Measurements from ENCODE around the gene TRIM39. TPM values are rescaled to one million over a fixed set of nuclear protein-coding genes. Genes with fewer than 3 reads are reported as not detected.
"Not testable (repeated sequence)": the region's sequence is repeated elsewhere in the genome, so short reads cannot be mapped to it uniquely, and the experiment has no call there.

TRIM39 gene
- 11.5 TPM for total RNA-seq
- long read RNA-seq, transcript TRIM39-205 (8 exons, 3,249 nt) = major isoform, 7 of 38 reads
- long read RNA-seq, partial matches to known transcripts = 5 of 38 reads
- long read RNA-seq, other reads (novel, unspliced or antisense) = 24 of 38 reads

GRCh38 chr6:30326526-30327231, at the start of gene TRIM39:
Gene TRIM39, plus strand, starts transcription at chr6:30326927. Its CDS starts 2,391 bp downstream, at chr6:30329318.
- Histone ChIP-seq H3K9me3 (no peaks in the 10 kb centered on the region), H3K4me3 (peak within 1 kb of the TSS; percentile 99), H3K4me1 (peaks cover 30% of the 10 kb centered on the region), H3K27me3 (no peaks in the 10 kb centered on the region), H3K36me3 (peaks cover 26% of the 10 kb centered on the region), H3K27ac (peak within 1 kb of the TSS; percentile 99)
- ATAC-seq = peak; percentile 92
- no peak for TF ChIP-seq CTCF (IDR thresholded peaks at IDR 0.05)
- DNase-seq = peak; percentile 95
- intact Hi-C loops (cut with DNase I) = no loop called here

DNA sequence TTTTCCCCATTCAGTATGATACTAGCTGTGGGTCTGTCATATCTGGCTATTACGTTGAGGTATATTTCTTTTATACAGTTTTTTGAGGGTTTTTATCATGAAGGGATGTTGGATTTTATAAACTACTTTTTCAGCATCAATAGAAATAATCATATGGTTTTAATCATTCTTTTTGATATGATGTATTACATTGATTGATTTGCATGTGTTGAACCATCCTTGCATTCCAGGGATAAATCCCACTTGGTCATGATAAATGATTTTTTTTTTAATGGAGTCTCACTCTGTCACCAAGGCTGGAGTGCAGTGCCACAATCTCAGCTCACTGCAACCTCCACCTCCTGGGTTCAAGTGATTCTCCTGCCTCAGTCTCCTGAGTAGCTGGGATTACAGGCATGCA, 45.7 kb upstream of the TRIM39 start:
- intact Hi-C loops (cut with DNase I); DNase-seq; H3K4me3 ChIP-seq; H3K27me3 ChIP-seq; ATAC-seq; H3K27ac ChIP-seq; H3K36me3 ChIP-seq; H3K4me1 ChIP-seq: not testable (repeated sequence)
- H3K9me3 ChIP-seq = peaks cover 53% of the 10 kb centered on the region

DNA sequence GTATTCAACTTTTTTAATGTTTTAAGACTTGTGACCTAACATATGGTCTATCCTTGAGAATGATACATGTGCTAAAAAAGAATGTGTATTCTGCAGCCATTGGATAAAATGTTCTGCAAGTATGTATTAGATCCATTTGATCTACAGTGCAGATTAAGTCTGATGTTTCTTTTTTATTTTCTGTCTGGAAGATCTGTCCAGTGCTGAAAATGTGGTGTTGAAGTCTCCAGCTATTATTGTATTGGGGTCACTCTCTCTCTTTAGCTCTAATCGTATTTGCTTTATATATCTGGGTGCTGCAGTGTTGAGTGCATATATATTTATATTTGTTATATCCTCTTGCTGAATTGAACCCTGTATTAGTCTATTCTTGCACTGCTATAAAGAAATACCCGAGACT, 44.2 kb upstream of the TRIM39 start:
- H3K36me3 ChIP-seq = no peaks in the 10 kb centered on the region
- H3K4me3 ChIP-seq = no peak overlapping the region
- no peaks in the 10 kb centered on the region for H3K27me3 ChIP-seq
- no peak for ATAC-seq
- no peak overlapping the region for H3K27ac ChIP-seq
- no peak for TF ChIP-seq CTCF (IDR thresholded peaks at IDR 0.05)
- intact Hi-C loops (cut with DNase I) = no loop called here
- DNase-seq = no peak
- H3K9me3 ChIP-seq = peaks cover 53% of the 10 kb centered on the region
- no peaks in the 10 kb centered on the region for H3K4me1 ChIP-seq

DNA sequence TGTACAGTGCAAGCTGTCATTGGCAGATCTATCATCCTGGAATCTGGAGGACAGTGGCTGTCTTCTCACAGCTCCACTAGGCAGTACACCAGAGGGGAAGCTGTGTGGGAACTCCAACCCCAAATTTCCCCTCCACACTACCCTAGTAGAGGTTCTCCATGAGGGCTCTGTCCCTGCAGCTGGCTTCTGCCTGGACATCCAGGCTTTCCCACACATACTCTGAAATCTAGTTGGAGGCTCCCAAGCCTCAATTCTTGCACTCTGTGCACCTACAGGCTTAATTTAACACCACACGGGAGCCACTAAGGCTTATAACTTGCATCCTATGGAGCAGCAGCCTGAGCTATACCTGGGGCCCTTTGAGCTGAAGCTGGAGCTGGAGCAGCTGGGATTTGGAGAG, 43.0 kb upstream of the TRIM39 start:
- peaks cover 47% of the 10 kb centered on the region for H3K9me3 ChIP-seq
- intact Hi-C loops (cut with DNase I) = no loop called here
- no peaks in the 10 kb centered on the region for H3K36me3 ChIP-seq
- ATAC-seq = no peak
- no peak overlapping the region for H3K4me3 ChIP-seq
- TF ChIP-seq CTCF (IDR thresholded peaks at IDR 0.05) = no peak
- DNase-seq = no peak
- H3K4me1 ChIP-seq = no peaks in the 10 kb centered on the region
- H3K27me3 ChIP-seq = no peaks in the 10 kb centered on the region
- no peak overlapping the region for H3K27ac ChIP-seq

GRCh38 chr6:30287139-30287538, 39.6 kb upstream of the TRIM39 start:
- Histone ChIP-seq H3K36me3 (peaks cover 22% of the 10 kb centered on the region), H3K27ac (no peak overlapping the region), H3K4me3 (no peak overlapping the region), H3K27me3 (no peaks in the 10 kb centered on the region), H3K4me1 (no peaks in the 10 kb centered on the region), H3K9me3 (peaks cover 22% of the 10 kb centered on the region)
- DNase-seq (no peak), ATAC-seq (no peak)
- intact Hi-C loops (cut with DNase I) = no loop called here
- TF ChIP-seq CTCF (IDR thresholded peaks at IDR 0.05) = no peak

DNA sequence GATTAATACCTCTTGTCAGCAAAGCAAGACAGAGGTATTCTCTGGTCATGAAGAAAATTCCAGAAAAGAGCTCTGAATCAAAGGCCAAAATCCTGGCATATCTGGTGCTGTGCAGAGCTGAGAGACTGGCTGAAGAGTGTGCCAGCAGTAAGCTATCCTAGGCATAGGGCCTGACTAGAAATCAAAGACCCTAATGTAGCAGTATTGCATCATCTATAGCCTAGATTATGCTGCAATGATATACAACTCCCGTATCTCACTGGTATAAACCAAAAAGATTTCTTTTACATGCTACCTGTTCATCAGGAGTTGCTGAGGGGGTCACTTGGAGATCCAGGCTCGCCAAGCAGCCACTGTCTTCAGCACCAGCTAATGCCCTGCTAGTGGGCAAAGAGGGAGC, 30.9 kb upstream of the TRIM39 start:
- TF ChIP-seq CTCF (IDR thresholded peaks at IDR 0.05) = no peak
- Histone ChIP-seq H3K4me1 (no peaks in the 10 kb centered on the region), H3K27me3 (no peaks in the 10 kb centered on the region), H3K27ac (no peak overlapping the region), H3K36me3 (peaks cover 44% of the 10 kb centered on the region), H3K4me3 (no peak overlapping the region), H3K9me3 (no peaks in the 10 kb centered on the region)
- no peak for ATAC-seq
- intact Hi-C loops (cut with DNase I) = no loop called here
- DNase-seq = no peak
